CD14-positive monocyte (primary cell): ENCODE data around the gene YIPF3. TPM values are rescaled to one million over a fixed set of nuclear protein-coding genes. Genes with fewer than 3 reads are reported as not detected.

ENCODE experiments used
- DNase-seq, 3 donors: peaks; one replicate each; pipeline ENCODE4 v3.0.0-alpha.2; 2011 to 2022
- H2AFZ ChIP-seq: 2 replicates; pipeline ENCODE4 v1.6.0; 2012; ENCODE audit warnings: mild to moderate bottlenecking, low read depth, low read length, inconsistent platforms; ENCODE audit not compliant: insufficient read depth, poor library complexity, severe bottlenecking
- H3K27ac ChIP-seq, 2 donors: 1 replicate in 1 of 2; 2 replicates in 1 of 2; pipeline ENCODE4 v1.5.1; 2012 to 2013; ENCODE audit warnings: low read length in 2 of 2, control low read depth in 1 of 2, inconsistent platforms in 1 of 2, low read depth in 1 of 2, mild to moderate bottlenecking in 1 of 2
- H3K27me3 ChIP-seq, 2 donors: one replicate each; pipeline versions ENCODE4 v1.6.0 to v1.6.1; 2011 to 2013; ENCODE audit warnings: low read length in 2 of 2; ENCODE audit not compliant: control insufficient read depth in 2 of 2, insufficient read depth in 2 of 2
- H3K36me3 ChIP-seq, 2 donors: replicated peaks in 1 of 2; 1 replicate in 1 of 2; 2 replicates in 1 of 2; pipeline versions ENCODE4 v1.5.1 to v1.6.1; 2012 to 2013; ENCODE audit warnings: low read length in 2 of 2, control low read depth in 1 of 2, inconsistent platforms in 1 of 2, mild to moderate bottlenecking in 1 of 2; ENCODE audit not compliant: insufficient read depth in 2 of 2, control insufficient read depth in 1 of 2
- H3K4me1 ChIP-seq, 2 donors: 1 replicate in 1 of 2; 2 replicates in 1 of 2; pipeline versions ENCODE4 v1.5.1 to v1.6.1; 2012 to 2013; ENCODE audit warnings: low read length in 2 of 2, control low read depth in 1 of 2, inconsistent platforms in 1 of 2, mild to moderate bottlenecking in 1 of 2, moderate library complexity in 1 of 2; ENCODE audit not compliant: insufficient read depth in 2 of 2, control insufficient read depth in 1 of 2
- H3K4me2 ChIP-seq: replicated peaks from 2 replicates; pipeline ENCODE3; 2012; ENCODE audit warnings: low read length, moderate library complexity, mild to moderate bottlenecking; ENCODE audit not compliant: poor library complexity, severe bottlenecking; ENCODE audit errors: extremely low read depth
- H3K4me3 ChIP-seq, 3 experiments: fragments of 200-600 bp in 1 of 3; sonication (generic) in 1 of 3; replicated peaks in 1 of 3; 1 replicate in 2 of 3; 2 replicates in 1 of 3; pipeline ENCODE4 v1.5.1; 2011 to 2013; ENCODE audit warnings: low read length in 3 of 3, mild to moderate bottlenecking in 3 of 3, control low read depth in 2 of 3, low read depth in 2 of 3, inconsistent platforms in 1 of 3, moderate library complexity in 1 of 3
- H3K79me2 ChIP-seq: 2 replicates; pipeline ENCODE4 v1.6.0; 2012; ENCODE audit warnings: mild to moderate bottlenecking, control low read depth, inconsistent platforms, low read length, moderate library complexity; ENCODE audit not compliant: insufficient read depth
- H3K9ac ChIP-seq: 2 replicates; pipeline ENCODE4 v1.6.0; 2017; ENCODE audit warnings: low read length, mild to moderate bottlenecking; ENCODE audit not compliant: insufficient read depth, poor library complexity, severe bottlenecking
- H3K9me3 ChIP-seq, 2 donors: replicated peaks in 1 of 2; 1 replicate in 1 of 2; 2 replicates in 1 of 2; pipeline versions ENCODE4 v1.5.1 to v1.6.1; 2012 to 2013; ENCODE audit warnings: low read length in 2 of 2, control low read depth in 1 of 2; ENCODE audit not compliant: control insufficient read depth in 1 of 2, insufficient read depth in 1 of 2
- H4K20me1 ChIP-seq: 2 replicates; pipeline ENCODE4 v1.6.0; 2012; ENCODE audit warnings: mild to moderate bottlenecking, low read length, control low read depth, moderate library complexity; ENCODE audit not compliant: insufficient read depth
- H3K27ac Mint-ChIP-seq, 7 donors: one replicate each; pipeline ENCODE4 v1.8.0; 2020; ENCODE audit warnings: mild to moderate bottlenecking in 7 of 7, mixed read lengths in 7 of 7, moderate library complexity in 6 of 7, inconsistent platforms in 2 of 7
- H3K27me3 Mint-ChIP-seq, 3 donors: one replicate each; pipeline ENCODE4 v1.8.0; 2021 to 2022; ENCODE audit warnings: low read depth in 3 of 3, mild to moderate bottlenecking in 3 of 3, mixed read lengths in 3 of 3, moderate library complexity in 3 of 3, inconsistent platforms in 1 of 3
- H3K36me3 Mint-ChIP-seq, 2 donors: one replicate each; pipeline ENCODE4 v1.8.0; 2020; ENCODE audit warnings: mixed read lengths in 2 of 2, inconsistent platforms in 1 of 2, mild to moderate bottlenecking in 1 of 2
- H3K4me1 Mint-ChIP-seq: one replicate; pipeline ENCODE4 v1.8.0; 2020; ENCODE audit warnings: mild to moderate bottlenecking, mixed read lengths
- H3K4me3 Mint-ChIP-seq, 2 donors: one replicate each; pipeline ENCODE4 v1.8.0; 2020; ENCODE audit warnings: mild to moderate bottlenecking in 2 of 2, mixed read lengths in 2 of 2, moderate library complexity in 1 of 2
- H3K9me3 Mint-ChIP-seq, 7 donors: one replicate each; pipeline ENCODE4 v1.8.0; 2020 to 2022; ENCODE audit warnings: mixed read lengths in 7 of 7, mild to moderate bottlenecking in 6 of 7, moderate library complexity in 6 of 7, inconsistent platforms in 2 of 7
- WGBS: methylation state at CpG from one replicate; pipeline ENCODE4 v1.1.5; 2013; ENCODE audit warnings: missing lambda C conversion rate; ENCODE audit not compliant: insufficient coverage; 5-methylcytosine and 5-hydroxymethylcytosine counted together
- intact Hi-C, 2 donors: fragments of 100-400 bp; cut with micrococcal nuclease; formaldehyde crosslinking; loops; one replicate each; pipeline versions ENCODE4 v1.15.0 to v1.15.1; 2023
- polyA plus RNA-seq, 3 donors: library from polyadenylated mRNA; depleted of rRNA in 1 of 3; unstranded in 2 of 3; stranded (reverse) in 1 of 3; fragments of 300-500 nt in 2 of 3; fragments of >200 nt in 1 of 3; fragmentation: Illumina TruSeq in 2 of 3; gene quantifications; 1 replicate in 2 of 3; 2 replicates in 1 of 3; pipeline ENCODE4 v1.2.3, GENCODE V29; 2012 to 2021
- TF ChIP-seq, protein P1 (sequence below): fragments of 200-600 bp; IDR thresholded peaks from one replicate; pipeline ENCODE4 v1.8.0; 2022; ENCODE audit warnings: antibody characterized with exemption, mild to moderate bottlenecking

YIPF3 gene
- polyA plus RNA-seq, 3 donors: 112 to 126 (median 123) TPM

DNA sequence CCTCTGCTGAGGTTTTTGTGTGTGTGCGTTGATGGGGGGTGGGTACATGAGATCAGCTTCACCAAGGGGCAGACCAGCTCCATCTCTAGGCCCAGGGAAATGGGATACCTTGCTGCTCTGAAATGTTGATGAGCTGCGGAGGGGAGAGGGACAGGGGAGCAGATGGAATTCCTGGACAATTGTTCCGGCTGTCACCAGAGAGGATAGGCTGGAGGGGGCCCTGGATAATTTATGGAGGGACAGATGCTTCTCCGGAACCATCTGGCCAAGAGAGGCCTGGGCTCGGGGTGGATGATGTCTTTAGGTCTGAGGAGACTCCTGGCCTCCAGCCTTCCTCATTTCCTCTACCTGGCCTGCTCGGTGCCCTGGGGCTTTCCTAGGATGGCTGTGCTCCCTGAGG is 41.2 kb downstream of the YIPF3 start:
- Histone ChIP-seq H3K4me2 (no peak overlapping the region), H3K9me3 (no peaks in the 10 kb centered on the region), H2AFZ (no peak overlapping the region), H4K20me1 (no peaks in the 10 kb centered on the region), H3K4me1 (peaks cover 14 to 18% of the 10 kb centered on the region in 2 donors), H3K36me3 (no peaks in the 10 kb centered on the region), H3K27ac (no peak overlapping the region), H3K27me3 (no peaks in the 10 kb centered on the region), H3K4me3 (no peak overlapping the region), H3K79me2 (peaks cover 31% of the 10 kb centered on the region), H3K9ac (no peak overlapping the region)
- Mint-ChIP-seq H3K27me3 (peaks cover 4 to 6% (median 5%) of the 10 kb centered on the region in 3 donors), H3K9me3 (peaks cover 0 to 1% (median 0%) of the 10 kb centered on the region in 7 donors), H3K4me3 (no peak overlapping the region), H3K27ac (peak overlapping the region in 2 of 7 donors; percentile 42 to 82), H3K4me1 (peaks cover 18% of the 10 kb centered on the region), H3K36me3 (peaks cover 0 to 2% of the 10 kb centered on the region in 2 donors)
- intact Hi-C loops: no loop called here
- DNase-seq: no peak
- TF ChIP-seq, protein P1, sequence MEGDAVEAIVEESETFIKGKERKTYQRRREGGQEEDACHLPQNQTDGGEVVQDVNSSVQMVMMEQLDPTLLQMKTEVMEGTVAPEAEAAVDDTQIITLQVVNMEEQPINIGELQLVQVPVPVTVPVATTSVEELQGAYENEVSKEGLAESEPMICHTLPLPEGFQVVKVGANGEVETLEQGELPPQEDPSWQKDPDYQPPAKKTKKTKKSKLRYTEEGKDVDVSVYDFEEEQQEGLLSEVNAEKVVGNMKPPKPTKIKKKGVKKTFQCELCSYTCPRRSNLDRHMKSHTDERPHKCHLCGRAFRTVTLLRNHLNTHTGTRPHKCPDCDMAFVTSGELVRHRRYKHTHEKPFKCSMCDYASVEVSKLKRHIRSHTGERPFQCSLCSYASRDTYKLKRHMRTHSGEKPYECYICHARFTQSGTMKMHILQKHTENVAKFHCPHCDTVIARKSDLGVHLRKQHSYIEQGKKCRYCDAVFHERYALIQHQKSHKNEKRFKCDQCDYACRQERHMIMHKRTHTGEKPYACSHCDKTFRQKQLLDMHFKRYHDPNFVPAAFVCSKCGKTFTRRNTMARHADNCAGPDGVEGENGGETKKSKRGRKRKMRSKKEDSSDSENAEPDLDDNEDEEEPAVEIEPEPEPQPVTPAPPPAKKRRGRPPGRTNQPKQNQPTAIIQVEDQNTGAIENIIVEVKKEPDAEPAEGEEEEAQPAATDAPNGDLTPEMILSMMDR: no peak
- WGBS: 83% methylated on average over 3 of the region's 6 CpGs

DNA sequence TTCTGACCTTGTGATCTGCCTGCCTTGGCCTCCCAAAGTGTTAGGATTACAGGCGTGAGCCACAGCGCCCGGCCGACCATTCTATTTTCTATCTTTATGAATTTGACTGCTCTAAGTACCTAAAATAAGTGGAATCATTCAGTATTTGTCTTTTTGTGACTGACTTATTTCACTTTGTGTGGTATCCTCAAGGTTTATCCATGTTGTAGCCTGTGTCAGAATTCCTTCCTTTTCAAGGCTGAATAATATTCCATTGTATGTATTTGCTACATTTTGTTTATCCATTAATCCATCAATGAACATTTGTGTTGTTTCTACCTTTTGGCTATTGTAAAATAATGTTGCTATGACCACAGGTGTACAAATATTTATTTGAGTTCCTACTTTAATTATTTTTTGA is 44.2 kb downstream of the YIPF3 start:
- Histone ChIP-seq H3K36me3 (no peaks in the 10 kb centered on the region), H3K9ac (no peak overlapping the region), H3K27ac (no peak overlapping the region), H3K27me3 (no peaks in the 10 kb centered on the region), H3K4me2 (no peak overlapping the region), H4K20me1 (no peaks in the 10 kb centered on the region), H3K9me3 (no peaks in the 10 kb centered on the region), H3K79me2 (peaks cover 1% of the 10 kb centered on the region), H3K4me1 (peaks cover 5 to 7% of the 10 kb centered on the region in 2 donors), H2AFZ (no peak overlapping the region), H3K4me3 (no peak overlapping the region)
- TF ChIP-seq, protein P1: no peak
- peaks cover 7% of the 10 kb centered on the region for H3K4me1 Mint-ChIP-seq
- DNase-seq: no peak
- WGBS: no CpG with 5 or more reads among the region's 4 CpGs
- H3K36me3 Mint-ChIP-seq: no peaks in the 10 kb centered on the region
- peaks cover 0 to 1% (median 0%) of the 10 kb centered on the region in 7 donors for H3K9me3 Mint-ChIP-seq
- intact Hi-C loops: no loop called here
- peaks cover 4 to 14% (median 9%) of the 10 kb centered on the region in 3 donors for H3K27me3 Mint-ChIP-seq
- H3K27ac Mint-ChIP-seq: no peak overlapping the region
- no peak overlapping the region for H3K4me3 Mint-ChIP-seq
